ENCODE results near the gene NTN3. TPM values are rescaled to one million over a fixed set of nuclear protein-coding genes. Genes with fewer than 3 reads are reported as not detected.
"Not testable (repeated sequence)": the region's sequence is repeated elsewhere in the genome, so short reads cannot be mapped to it uniquely, and the experiment has no call there.

Gene NTN3
- total RNA-seq: under 0.01 TPM

DNA sequence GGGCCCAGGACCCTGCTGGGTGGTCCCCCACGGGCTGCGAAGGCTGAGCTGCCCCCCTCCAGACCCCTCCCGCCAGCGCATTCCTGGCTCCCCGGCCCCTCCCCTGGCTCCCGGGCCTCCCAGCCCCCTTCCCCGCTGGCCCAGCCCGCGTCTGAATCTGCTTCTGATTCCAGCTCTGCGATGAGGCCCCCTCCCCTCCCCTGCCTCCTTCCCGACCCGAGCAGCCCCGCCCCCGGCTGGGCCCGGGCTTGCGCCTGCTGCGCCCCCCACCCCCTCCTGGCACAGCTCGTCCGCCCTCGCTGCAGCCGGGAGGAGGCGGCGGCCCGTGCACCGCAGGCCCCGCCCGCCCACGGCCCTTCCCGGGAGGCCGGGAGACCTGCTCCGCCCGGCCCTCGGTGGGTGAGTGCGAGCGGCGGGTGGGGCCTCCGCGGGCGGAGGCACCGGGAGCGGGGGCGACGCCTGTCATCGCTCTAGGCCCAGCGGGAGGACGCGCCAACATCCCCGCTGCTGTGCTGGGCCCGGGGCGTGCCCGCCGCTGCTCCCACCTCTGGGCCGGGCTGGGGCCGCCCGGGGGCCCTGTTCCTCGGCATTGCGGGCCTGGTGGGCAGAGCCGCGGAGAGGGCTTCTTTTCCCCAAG, at the start of gene NTN3:
TSS of gene NTN3 (plus strand) at position 282 of the 637 bp plus-strand sequence. CDS start 405 bp downstream, outside the sequence.
- DNase-seq (ENCODE audit: low read depth in 2 of 3, low spot score in 2 of 3): no peak

DNA sequence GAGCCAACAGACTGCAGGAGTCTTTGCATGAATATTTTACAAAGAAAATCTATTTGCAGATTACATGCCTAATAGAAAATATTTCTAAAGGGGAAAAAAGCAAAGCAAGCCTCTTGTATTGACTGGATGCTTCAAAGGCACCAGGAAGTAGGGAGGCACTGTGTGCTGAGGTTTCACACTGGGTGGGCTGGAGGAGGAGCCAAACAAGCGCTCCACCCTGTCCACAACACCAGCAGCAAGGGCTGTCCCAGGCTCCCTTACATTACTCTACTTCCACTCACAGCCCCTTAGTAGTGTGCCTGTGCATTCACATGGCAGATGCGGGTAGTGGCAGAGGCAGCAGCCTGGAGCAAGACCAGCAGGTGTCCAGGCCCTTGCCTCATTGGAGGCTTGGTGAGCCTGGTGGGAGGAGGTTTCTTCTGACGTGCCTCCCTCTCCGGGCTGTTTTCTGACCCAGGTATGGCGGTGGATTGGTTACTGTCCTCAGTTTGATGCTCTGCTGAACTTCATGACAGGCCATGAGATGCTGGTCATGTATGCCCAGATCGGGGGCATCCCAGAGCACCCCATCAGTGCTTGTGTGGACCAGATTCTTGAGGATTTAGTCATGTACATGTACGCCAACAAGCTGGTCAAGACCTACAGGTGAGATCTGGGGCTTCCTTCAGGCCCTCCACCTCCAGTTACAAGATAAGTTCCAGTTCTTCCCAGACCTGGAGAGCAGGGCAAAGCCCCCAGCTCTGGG, 48.8 kb upstream of the NTN3 start:
- no peak for DNase-seq (ENCODE audit: low read depth in 2 of 3, low spot score in 2 of 3)

- DNase-seq (ENCODE audit: low read depth in 2 of 3, low spot score in 2 of 3): no peak
These were observed 46.8 kb upstream of the NTN3 start for GRCh38 chr16:2424061-2425007.

- DNase-seq (ENCODE audit: low read depth in 2 of 3, low spot score in 2 of 3): no peak
These were observed 46.0 kb upstream of the NTN3 start for GRCh38 chr16:2425008-2425518.

- no peak for DNase-seq (ENCODE audit: low read depth in 2 of 3, low spot score in 2 of 3)
These were observed 45.2 kb upstream of the NTN3 start for GRCh38 chr16:2425825-2426430.

DNA sequence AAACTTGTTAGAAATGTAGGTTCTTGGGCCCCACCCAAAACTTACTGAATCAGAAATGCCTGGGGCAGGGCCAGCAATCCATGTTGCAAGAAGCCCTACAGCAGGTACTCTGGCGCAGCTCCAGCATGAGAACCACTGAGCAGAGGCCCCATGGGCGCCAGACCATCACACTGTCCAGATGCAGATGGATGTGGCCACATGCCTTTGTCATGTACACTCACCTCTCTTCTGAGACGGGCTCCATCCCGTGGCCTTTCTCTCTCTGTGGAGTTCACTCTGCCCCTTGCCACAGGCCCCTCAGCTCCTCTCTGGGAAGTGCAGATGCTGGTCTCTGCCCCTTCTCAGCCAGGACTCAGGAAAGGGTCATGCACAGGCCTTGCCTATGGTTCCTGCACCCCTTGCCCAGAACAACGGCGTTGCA, 44.1 kb upstream of the NTN3 start:
- DNase-seq (ENCODE audit: low read depth in 2 of 3, low spot score in 2 of 3): no peak

DNA sequence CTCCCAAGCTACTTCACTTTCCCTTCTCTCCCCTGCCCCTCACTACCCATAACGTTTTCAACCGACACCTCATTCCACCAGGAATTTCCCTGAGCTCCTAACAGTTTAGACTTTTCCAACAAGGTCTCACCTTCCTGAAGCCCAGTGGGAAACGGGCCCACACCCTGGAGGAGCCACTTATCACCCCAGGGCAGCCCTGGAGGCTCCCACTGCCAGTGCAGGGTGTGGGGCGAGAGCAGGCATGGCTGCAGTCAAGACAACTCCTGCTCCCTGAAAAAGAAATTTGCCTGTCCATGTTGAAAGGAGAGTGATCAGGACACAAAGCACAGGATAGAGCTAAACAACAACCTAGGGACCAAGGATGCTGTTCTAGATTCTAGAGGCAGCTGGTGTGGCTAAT, 43.6 kb upstream of the NTN3 start:
- no peak for DNase-seq (ENCODE audit: low read depth in 2 of 3, low spot score in 2 of 3)

GRCh38 chr16:2428051-2428783, 42.9 kb upstream of the NTN3 start:
- peak in 1 of 3 donors; percentile 24 for DNase-seq (ENCODE audit: low read depth in 2 of 3, low spot score in 2 of 3)

- peak in 1 of 3 donors; percentile 35 for DNase-seq (ENCODE audit: low read depth in 2 of 3, low spot score in 2 of 3)
These were observed 42.4 kb upstream of the NTN3 start for GRCh38 chr16:2428784-2429033.

GRCh38 chr16:2429034-2429770, 41.9 kb upstream of the NTN3 start, which contains the start of gene CCNF:
Gene CCNF, plus strand, starts transcription at chr16:2429447. Its CDS starts 35 bp downstream, at chr16:2429482.
- DNase-seq (ENCODE audit: low read depth in 2 of 3, low spot score in 2 of 3): peak; percentile 90 to 96 (median 96)

DNA sequence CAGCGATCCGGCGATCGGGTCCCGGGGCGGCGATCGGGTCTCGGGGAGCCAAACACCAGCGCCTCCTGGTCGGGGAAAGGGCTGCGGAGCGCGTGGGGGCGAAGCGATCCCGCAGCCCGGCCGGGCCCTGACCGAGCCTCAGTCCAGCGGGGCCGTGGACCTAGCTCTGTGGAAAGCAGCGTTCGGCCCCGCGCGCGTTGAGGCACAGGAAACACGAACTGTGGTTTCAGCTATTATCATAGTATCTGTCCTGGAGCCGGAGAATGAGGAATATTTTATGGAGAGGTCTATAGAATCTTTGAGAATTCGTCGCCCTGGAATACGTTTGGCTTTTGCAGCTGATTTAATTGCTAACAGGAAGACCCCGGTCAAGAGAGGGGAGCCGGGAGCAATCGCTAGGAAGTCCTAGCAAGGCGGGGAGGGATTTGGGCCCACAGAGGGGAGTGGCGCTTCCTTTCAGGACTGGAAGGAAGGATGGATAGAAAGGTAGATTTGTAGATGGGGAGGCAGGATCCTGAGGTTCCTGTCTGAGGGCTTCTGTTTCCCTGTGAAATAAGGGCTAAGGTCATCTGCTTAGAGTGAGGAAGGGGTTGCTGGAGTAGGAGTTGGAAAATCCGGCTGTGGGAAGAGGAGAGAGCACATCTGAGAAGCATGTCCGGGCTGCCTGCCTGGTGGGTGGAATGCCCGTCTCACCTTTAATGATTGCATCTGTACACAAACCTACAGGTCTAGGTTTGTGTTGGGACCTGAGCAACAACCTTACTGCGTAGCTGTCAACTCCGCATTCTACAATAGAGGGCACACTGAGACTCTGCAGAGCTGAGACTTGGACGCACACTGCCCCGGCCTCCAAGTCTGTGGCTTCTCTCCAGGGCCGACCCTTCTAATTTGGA, 41.1 kb upstream of the NTN3 start:
- peak in 2 of 3 donors; percentile 35 to 60 for DNase-seq (ENCODE audit: low read depth in 2 of 3, low spot score in 2 of 3)

GRCh38 chr16:2432286-2432685, 38.8 kb upstream of the NTN3 start:
- peak in 1 of 3 donors; percentile 25 for DNase-seq (ENCODE audit: low read depth in 2 of 3, low spot score in 2 of 3)

- no peak for DNase-seq (ENCODE audit: low read depth in 2 of 3, low spot score in 2 of 3)
These were observed 38.1 kb upstream of the NTN3 start for GRCh38 chr16:2432801-2433505.

DNA sequence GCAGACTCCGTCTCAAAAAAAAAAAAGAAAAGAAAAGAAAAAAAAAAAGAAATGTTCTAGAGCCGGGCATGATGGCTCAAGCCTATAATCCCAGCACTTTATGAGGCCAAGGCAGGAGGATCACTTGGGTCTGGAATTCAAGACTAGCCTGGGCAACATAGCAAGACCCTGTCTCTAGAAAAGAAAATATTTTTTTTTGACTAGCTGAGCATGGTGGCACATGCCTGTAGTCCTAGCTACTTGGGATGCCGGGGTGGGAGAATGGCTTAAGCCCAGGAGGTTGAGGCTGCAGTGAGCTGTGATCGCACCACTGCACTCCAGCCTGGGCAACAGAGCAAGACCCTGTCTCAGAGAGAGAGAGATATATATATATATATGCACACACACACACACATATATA, 35.9 kb upstream of the NTN3 start:
- DNase-seq (ENCODE audit: low read depth in 2 of 3, low spot score in 2 of 3): not testable (repeated sequence)

GRCh38 chr16:2436110-2436509, 35.0 kb upstream of the NTN3 start:
- DNase-seq (ENCODE audit: low read depth in 2 of 3, low spot score in 2 of 3): no peak

- DNase-seq (ENCODE audit: low read depth in 2 of 3, low spot score in 2 of 3): no peak
These were observed 33.9 kb upstream of the NTN3 start for GRCh38 chr16:2437032-2437790.

DNA sequence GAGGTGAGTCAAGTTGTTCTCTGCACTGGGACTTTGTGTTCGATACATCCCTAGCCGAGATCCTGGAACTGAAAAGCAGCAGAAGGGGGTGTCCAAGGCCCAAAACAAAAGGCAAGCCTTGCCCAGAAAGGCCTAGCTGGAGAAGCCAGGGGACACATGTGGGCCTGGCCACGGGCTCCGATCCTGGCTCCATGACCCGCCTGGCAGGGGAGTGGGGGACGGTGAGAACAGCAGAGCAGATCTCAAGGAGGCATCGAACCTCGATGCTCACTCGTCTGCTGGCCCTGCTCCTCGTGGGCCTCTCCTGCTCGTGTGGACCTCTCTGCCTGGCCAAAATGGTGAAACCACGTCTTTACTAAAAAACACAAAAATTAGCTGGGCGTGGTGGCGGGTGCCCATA, 33.0 kb upstream of the NTN3 start:
- DNase-seq (ENCODE audit: low read depth in 2 of 3, low spot score in 2 of 3): no peak
